Breast epithelium (tissue), 4 donors: Measurements from ENCODE around the gene IMMP2L. TPM values are rescaled to one million over a fixed set of nuclear protein-coding genes. Genes with fewer than 3 reads are reported as not detected.

Experiments
- DNase-seq, 2 donors: peaks; one replicate each; pipeline ENCODE4 v3.0.0-alpha.2; 2019; ENCODE audit warnings: low spot score in 2 of 2
- H3K27ac ChIP-seq, 2 donors: fragments of 200-600 bp; sonication (generic) in 1 of 2; one replicate each; pipeline ENCODE4 v1.5.1; 2016 to 2019; ENCODE audit warnings: mild to moderate bottlenecking in 1 of 2
- H3K27me3 ChIP-seq, 2 donors: fragments of 200-600 bp; sonication (generic) in 1 of 2; one replicate each; pipeline versions ENCODE4 v1.5.1 to v1.6.0; 2017 to 2019; ENCODE audit warnings: control low read depth in 1 of 2, mild to moderate bottlenecking in 1 of 2
- H3K36me3 ChIP-seq: fragments of 200-600 bp; one replicate; pipeline ENCODE4 v1.5.1; 2019
- H3K4me1 ChIP-seq, 2 donors: fragments of 200-600 bp; sonication (generic); one replicate each; pipeline ENCODE4 v1.5.1; 2016 to 2019; ENCODE audit warnings: control low read depth in 1 of 2
- H3K4me3 ChIP-seq, 3 donors: fragments of 200-600 bp; sonication (generic); 1 replicate in 2 of 3; 2 replicates in 1 of 3; pipeline ENCODE4 v1.5.1; 2016 to 2019; ENCODE audit warnings: mild to moderate bottlenecking in 3 of 3, moderate library complexity in 2 of 3
- H3K9me3 ChIP-seq, 2 donors: fragments of 200-600 bp; sonication (generic) in 1 of 2; one replicate each; pipeline ENCODE4 v1.5.1; 2016 to 2019; ENCODE audit warnings: control low read depth in 1 of 2
- POLR2A ChIP-seq: fragments of 450-650 bp; IDR thresholded peaks from one replicate; pipeline ENCODE4 v1.6.1; 2016; ENCODE audit warnings: antibody characterized with exemption, mild to moderate bottlenecking, moderate library complexity
- POLR2AphosphoS5 ChIP-seq, 3 donors: sonication (generic); formaldehyde crosslinking; IDR thresholded peaks; one replicate each; pipeline ENCODE4 v1.6.1; 2017; ENCODE audit warnings: antibody characterized with exemption in 3 of 3
- intact Hi-C: fragments of 100-400 bp; cut with DNase I; formaldehyde crosslinking; loops from one replicate; pipeline ENCODE4 v1.15.1; 2023; ENCODE audit warnings: low total_unique reads
- total RNA-seq, 3 donors: library from RNA; depleted of rRNA; stranded (reverse); fragments of >200 nt; gene quantifications; one replicate each; pipeline ENCODE4 v1.1.0, GENCODE V29; 2016
- TF ChIP-seq, protein P1 (sequence below), 3 donors: fragments of 450-650 bp; IDR thresholded peaks; one replicate each; pipeline ENCODE4 v1.5.1; 2016 to 2017; ENCODE audit warnings: antibody characterized with exemption in 3 of 3, mild to moderate bottlenecking in 3 of 3, moderate library complexity in 3 of 3

IMMP2L gene
- total RNA-seq, 3 donors from 2014 or later: 19.8 to 39.7 (median 30.8) TPM

DNA sequence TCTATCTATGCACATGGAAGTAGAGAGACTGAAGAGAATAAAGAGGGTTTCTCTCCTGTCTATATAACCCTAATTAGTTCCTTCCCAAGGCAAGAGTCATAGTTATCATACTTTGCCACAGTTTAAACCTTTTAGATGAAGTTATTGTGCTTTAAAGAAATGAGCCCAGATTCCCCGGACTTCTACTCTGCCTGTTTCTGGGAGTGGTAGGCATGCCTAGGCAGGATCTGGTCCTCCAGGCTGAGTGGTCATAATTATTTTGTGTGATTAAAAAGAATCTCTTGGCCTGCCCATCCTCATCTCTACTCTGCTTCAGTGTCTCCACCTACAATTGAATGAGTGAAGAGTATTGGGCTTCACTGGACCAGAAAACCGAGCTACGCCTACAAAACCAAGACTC lies 179.2 kb downstream of the IMMP2L start:
- no peaks in the 10 kb centered on the region for H3K9me3 ChIP-seq
- intact Hi-C loops: no loop called here
- no peak for DNase-seq
- no peak overlapping the region for H3K27ac ChIP-seq
- TF ChIP-seq, protein P1, sequence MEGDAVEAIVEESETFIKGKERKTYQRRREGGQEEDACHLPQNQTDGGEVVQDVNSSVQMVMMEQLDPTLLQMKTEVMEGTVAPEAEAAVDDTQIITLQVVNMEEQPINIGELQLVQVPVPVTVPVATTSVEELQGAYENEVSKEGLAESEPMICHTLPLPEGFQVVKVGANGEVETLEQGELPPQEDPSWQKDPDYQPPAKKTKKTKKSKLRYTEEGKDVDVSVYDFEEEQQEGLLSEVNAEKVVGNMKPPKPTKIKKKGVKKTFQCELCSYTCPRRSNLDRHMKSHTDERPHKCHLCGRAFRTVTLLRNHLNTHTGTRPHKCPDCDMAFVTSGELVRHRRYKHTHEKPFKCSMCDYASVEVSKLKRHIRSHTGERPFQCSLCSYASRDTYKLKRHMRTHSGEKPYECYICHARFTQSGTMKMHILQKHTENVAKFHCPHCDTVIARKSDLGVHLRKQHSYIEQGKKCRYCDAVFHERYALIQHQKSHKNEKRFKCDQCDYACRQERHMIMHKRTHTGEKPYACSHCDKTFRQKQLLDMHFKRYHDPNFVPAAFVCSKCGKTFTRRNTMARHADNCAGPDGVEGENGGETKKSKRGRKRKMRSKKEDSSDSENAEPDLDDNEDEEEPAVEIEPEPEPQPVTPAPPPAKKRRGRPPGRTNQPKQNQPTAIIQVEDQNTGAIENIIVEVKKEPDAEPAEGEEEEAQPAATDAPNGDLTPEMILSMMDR (IDR thresholded peaks at IDR 0.05): no peak
- no peak overlapping the region for H3K4me3 ChIP-seq
- H3K4me1 ChIP-seq: no peaks in the 10 kb centered on the region
- no peaks in the 10 kb centered on the region for H3K27me3 ChIP-seq
- H3K36me3 ChIP-seq: no peaks in the 10 kb centered on the region

DNA sequence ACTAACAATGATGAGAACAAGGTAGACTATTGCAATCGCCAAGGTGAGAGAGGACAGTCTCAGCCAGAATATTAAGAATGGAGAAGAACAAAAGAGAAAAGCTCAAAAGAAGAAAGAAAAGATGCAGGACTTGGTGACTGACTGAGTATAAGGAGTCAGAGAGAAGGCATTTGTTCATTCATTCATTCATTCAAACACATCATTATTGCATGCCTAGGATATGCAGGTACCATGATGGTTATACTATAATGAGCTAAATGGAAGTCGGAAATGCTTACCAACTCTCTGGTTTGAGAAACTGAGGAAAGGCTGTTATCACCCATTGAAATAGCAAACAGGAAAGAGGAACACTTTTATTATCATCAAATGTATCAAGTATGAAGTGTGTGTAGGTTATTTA lies 180.7 kb downstream of the IMMP2L start:
- intact Hi-C loops: no loop called here
- no peaks in the 10 kb centered on the region for H3K9me3 ChIP-seq

DNA sequence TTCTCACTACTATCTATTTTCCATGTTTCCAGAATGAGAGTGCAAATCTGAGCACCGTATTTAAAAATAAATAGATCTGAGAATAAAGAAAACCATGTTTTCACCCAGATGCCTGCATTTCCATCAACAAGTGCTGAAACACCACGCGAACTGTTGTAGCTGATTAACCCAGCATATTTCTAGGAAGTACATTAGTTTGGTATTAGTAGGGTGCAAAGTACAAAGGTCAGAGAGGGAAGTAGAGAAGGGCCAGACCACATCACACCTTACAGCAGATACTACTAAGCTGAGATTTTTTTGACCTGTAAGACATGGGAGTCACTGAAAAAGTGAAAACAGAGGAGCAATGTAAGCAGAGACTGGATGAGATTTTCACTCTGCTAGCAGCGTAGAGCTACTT lies 181.3 kb downstream of the IMMP2L start:
- H3K36me3 ChIP-seq: no peaks in the 10 kb centered on the region
- TF ChIP-seq POLR2AphosphoS5 (IDR thresholded peaks at IDR 0.05) (no peak), POLR2A (no peak)
- TF ChIP-seq, protein P1 (IDR thresholded peaks at IDR 0.05): no peak
- no peaks in the 10 kb centered on the region for H3K27me3 ChIP-seq
- no peak overlapping the region for H3K4me3 ChIP-seq
- H3K9me3 ChIP-seq: no peaks in the 10 kb centered on the region
- H3K27ac ChIP-seq: no peak overlapping the region
- H3K4me1 ChIP-seq: no peaks in the 10 kb centered on the region
- DNase-seq: no peak
- intact Hi-C loops: no loop called here

More for the DNA sequence above, 180.7 kb downstream of the IMMP2L start:
- no peaks in the 10 kb centered on the region for H3K27me3 ChIP-seq
- no peak overlapping the region for H3K4me3 ChIP-seq
- H3K27ac ChIP-seq: no peak overlapping the region
- no peaks in the 10 kb centered on the region for H3K4me1 ChIP-seq
- TF ChIP-seq POLR2AphosphoS5 (IDR thresholded peaks at IDR 0.05) (no peak), POLR2A (no peak)
- TF ChIP-seq, protein P1 (IDR thresholded peaks at IDR 0.05): no peak
- no peaks in the 10 kb centered on the region for H3K36me3 ChIP-seq
- DNase-seq: no peak

DNA sequence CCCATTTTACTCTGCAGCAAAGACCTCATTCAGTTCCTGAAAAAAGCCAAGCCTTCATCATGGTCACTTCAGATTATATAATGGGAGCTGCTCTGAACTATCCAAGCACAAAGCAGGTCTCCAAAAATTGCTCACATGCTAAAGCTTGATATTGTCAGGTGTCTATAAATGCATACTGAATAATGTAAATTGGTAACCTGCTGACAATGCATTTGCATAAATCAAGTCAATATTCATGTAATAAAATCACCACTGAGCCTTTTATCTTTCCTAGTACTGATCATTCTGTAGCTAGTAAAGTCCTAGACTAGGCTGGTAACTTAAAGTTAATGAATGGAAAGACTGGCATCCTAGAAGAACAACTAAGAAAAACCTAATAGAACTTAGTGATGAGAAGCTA lies 188.3 kb downstream of the IMMP2L start:
- H3K27ac ChIP-seq: no peak overlapping the region
- intact Hi-C loops: no loop called here
- no peak for DNase-seq
- no peaks in the 10 kb centered on the region for H3K27me3 ChIP-seq
- H3K4me3 ChIP-seq: no peak overlapping the region
- TF ChIP-seq, protein P1 (IDR thresholded peaks at IDR 0.05): no peak
- TF ChIP-seq POLR2AphosphoS5 (IDR thresholded peaks at IDR 0.05): no peak
- no peaks in the 10 kb centered on the region for H3K36me3 ChIP-seq
- no peaks in the 10 kb centered on the region for H3K4me1 ChIP-seq
- no peaks in the 10 kb centered on the region for H3K9me3 ChIP-seq

DNA sequence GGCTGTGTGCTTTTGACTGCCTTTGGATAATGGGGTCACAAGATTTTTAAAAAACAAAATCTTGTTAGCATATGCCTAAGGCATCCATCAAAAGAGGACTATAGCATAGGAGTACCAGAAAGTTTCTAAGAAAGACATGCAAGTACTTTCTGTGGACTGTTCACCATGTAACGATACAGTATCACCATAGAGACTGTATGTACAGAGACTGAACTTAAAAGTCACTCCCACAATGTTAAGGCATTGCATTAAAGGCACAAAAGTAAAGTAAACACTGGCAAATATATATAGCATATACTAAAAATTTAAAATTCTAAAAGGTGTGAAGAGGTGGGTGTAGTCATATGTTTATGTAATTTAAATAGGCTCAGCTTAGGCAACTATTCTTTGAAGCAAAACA lies 190.9 kb downstream of the IMMP2L start:
- H3K4me3 ChIP-seq: no peak overlapping the region

More for the DNA sequence above, 190.9 kb downstream of the IMMP2L start:
- Histone ChIP-seq H3K27ac (no peak overlapping the region), H3K4me1 (no peaks in the 10 kb centered on the region), H3K27me3 (no peaks in the 10 kb centered on the region), H3K36me3 (no peaks in the 10 kb centered on the region), H3K9me3 (no peaks in the 10 kb centered on the region)
- intact Hi-C loops: no loop called here
- DNase-seq: no peak
- TF ChIP-seq, protein P1 (IDR thresholded peaks at IDR 0.05): no peak
- no peak for TF ChIP-seq POLR2A
- no peak for TF ChIP-seq POLR2AphosphoS5 (IDR thresholded peaks at IDR 0.05)
